Measurements from ENCODE around the gene TALDO1.

Gene TALDO1

GRCh38 chr11:766106-766935 is 19.1 kb downstream of the TALDO1 start:
- H3K36me3 ChIP-seq = peaks cover 24 to 96% (median 72%) of the 10 kb centered on the region in 3 donors
- no peak overlapping the region for H3K27ac ChIP-seq
- no peak for TF ChIP-seq CTCF (IDR thresholded peaks at IDR 0.05)
- intact Hi-C loops (cut with DNase I; ENCODE audit: low total_unique reads) = no loop called here
- no peaks in the 10 kb centered on the region for H3K27me3 ChIP-seq
- no peak for DNase-seq
- no peaks in the 10 kb centered on the region for H3K9me3 ChIP-seq
- no peak overlapping the region for H3K4me3 ChIP-seq
- no peaks in the 10 kb centered on the region for H3K4me1 ChIP-seq

GRCh38 chr11:766936-767210 is 19.6 kb downstream of the TALDO1 start:
- intact Hi-C loops (cut with DNase I; ENCODE audit: low total_unique reads) = no loop called here
- no peaks in the 10 kb centered on the region for H3K9me3 ChIP-seq
- no peak for DNase-seq
- no peak overlapping the region for H3K27ac ChIP-seq
- no peaks in the 10 kb centered on the region for H3K4me1 ChIP-seq
- H3K36me3 ChIP-seq = peaks cover 19 to 96% (median 72%) of the 10 kb centered on the region in 3 donors
- no peak for TF ChIP-seq CTCF (IDR thresholded peaks at IDR 0.05)
- no peak overlapping the region for H3K4me3 ChIP-seq
- H3K27me3 ChIP-seq = no peaks in the 10 kb centered on the region

GRCh38 chr11:767238-767637 is 20.0 kb downstream of the TALDO1 start:
- no peak for TF ChIP-seq CTCF (IDR thresholded peaks at IDR 0.05)
- Histone ChIP-seq H3K27me3 (no peaks in the 10 kb centered on the region), H3K36me3 (peaks cover 18 to 96% (median 73%) of the 10 kb centered on the region in 3 donors), H3K27ac (no peak overlapping the region), H3K4me1 (no peaks in the 10 kb centered on the region), H3K9me3 (no peaks in the 10 kb centered on the region), H3K4me3 (no peak overlapping the region)
- intact Hi-C loops (cut with DNase I; ENCODE audit: low total_unique reads) = no loop called here
- DNase-seq = no peak

- intact Hi-C loops (cut with DNase I; ENCODE audit: low total_unique reads) = no loop called here
- no peak for TF ChIP-seq CTCF (IDR thresholded peaks at IDR 0.05)
- no peak overlapping the region for H3K27ac ChIP-seq
- peaks cover 0 to 22% (median 4%) of the 10 kb centered on the region in 4 donors for H3K4me1 ChIP-seq
- H3K27me3 ChIP-seq = no peaks in the 10 kb centered on the region
- peaks cover 6 to 96% (median 59%) of the 10 kb centered on the region in 3 donors for H3K36me3 ChIP-seq
- no peak overlapping the region for H3K4me3 ChIP-seq
- no peaks in the 10 kb centered on the region for H3K9me3 ChIP-seq
- no peak for DNase-seq
Observed at GRCh38 chr11:769887-770641, 22.8 kb downstream of the TALDO1 start.

- DNase-seq = no peak
- peaks cover 6 to 88% (median 52%) of the 10 kb centered on the region in 3 donors for H3K36me3 ChIP-seq
- H3K4me3 ChIP-seq = no peak overlapping the region
- H3K27me3 ChIP-seq = no peaks in the 10 kb centered on the region
- intact Hi-C loops (cut with DNase I; ENCODE audit: low total_unique reads) = no loop called here
- peaks cover 0 to 30% (median 12%) of the 10 kb centered on the region in 4 donors for H3K4me1 ChIP-seq
- no peak for TF ChIP-seq CTCF (IDR thresholded peaks at IDR 0.05)
- H3K9me3 ChIP-seq = no peaks in the 10 kb centered on the region
- no peak overlapping the region for H3K27ac ChIP-seq
Observed at GRCh38 chr11:770642-771616, 23.7 kb downstream of the TALDO1 start.
